GM23248 (cell line): ENCODE measurements around the gene PTTG1. TPM values are rescaled to one million over a fixed set of nuclear protein-coding genes. Genes with fewer than 3 reads are reported as not detected.
"Not testable (repeated sequence)": the region's sequence is repeated elsewhere in the genome, so short reads cannot be mapped to it uniquely, and the experiment has no call there.

Source experiments
- DNase-seq: peaks from one replicate; pipeline ENCODE4 v3.0.0-alpha.2; 2015
- H2AFZ ChIP-seq: fragments of 200-600 bp; sonication (generic); 2 replicates; pipeline ENCODE4 v1.6.1; 2016; ENCODE audit warnings: antibody characterized with exemption
- H3F3A ChIP-seq: fragments of 200-600 bp; sonication (generic); 2 replicates; pipeline ENCODE4 v1.6.1; 2016; ENCODE audit warnings: mild to moderate bottlenecking, antibody characterized with exemption, mixed run types; ENCODE audit not compliant: insufficient read depth
- H3K27ac ChIP-seq: fragments of 200-600 bp; sonication (generic); 2 replicates; pipeline ENCODE4 v1.5.1; 2016; ENCODE audit warnings: mild to moderate bottlenecking
- H3K27me3 ChIP-seq: fragments of 200-600 bp; sonication (generic); replicated peaks from 2 replicates; pipeline ENCODE4 v1.6.1; 2016; ENCODE audit warnings: mild to moderate bottlenecking; ENCODE audit not compliant: insufficient read depth
- H3K36me3 ChIP-seq: fragments of 200-600 bp; sonication (generic); 2 replicates; pipeline ENCODE4 v1.6.1; 2016; ENCODE audit warnings: low read depth, mild to moderate bottlenecking
- H3K4me1 ChIP-seq: fragments of 200-600 bp; sonication (generic); 2 replicates; pipeline ENCODE4 v1.6.1; 2016; ENCODE audit warnings: mild to moderate bottlenecking; ENCODE audit not compliant: insufficient read depth
- H3K4me2 ChIP-seq: fragments of 200-600 bp; sonication (generic); one replicate; pipeline ENCODE4 v1.6.1; 2016; ENCODE audit warnings: mild to moderate bottlenecking; ENCODE audit not compliant: unreplicated experiment
- H3K4me3 ChIP-seq: fragments of 200-600 bp; sonication (generic); 2 replicates; pipeline ENCODE4 v1.5.1; 2016; ENCODE audit warnings: mild to moderate bottlenecking
- H3K79me2 ChIP-seq: fragments of 200-600 bp; sonication (generic); 2 replicates; pipeline ENCODE4 v1.6.1; 2016; ENCODE audit warnings: mild to moderate bottlenecking; ENCODE audit not compliant: insufficient read depth
- H3K9ac ChIP-seq: fragments of 200-600 bp; sonication (generic); 2 replicates; pipeline ENCODE4 v1.6.1; 2016; ENCODE audit warnings: mild to moderate bottlenecking
- H3K9me2 ChIP-seq: fragments of 200-600 bp; sonication (generic); 2 replicates; pipeline ENCODE4 v1.6.1; 2016; ENCODE audit warnings: mixed run types, mild to moderate bottlenecking, moderate library complexity; ENCODE audit not compliant: insufficient read depth
- H3K9me3 ChIP-seq: fragments of 200-600 bp; sonication (generic); one replicate; pipeline ENCODE4 v1.6.1; 2017; ENCODE audit warnings: low read depth
- H4K20me1 ChIP-seq: fragments of 200-600 bp; sonication (generic); 2 replicates; pipeline ENCODE4 v1.6.0; 2016; ENCODE audit not compliant: insufficient read depth
- EZH2 ChIP-seq: fragments of 200-600 bp; sonication (generic); IDR thresholded peaks from 2 replicates; pipeline ENCODE4 v1.6.1; 2018; ENCODE audit warnings: antibody characterized with exemption, mild to moderate bottlenecking; ENCODE audit not compliant: insufficient read depth, poor library complexity, severe bottlenecking
- EZH2phosphoT487 ChIP-seq: fragments of 200-600 bp; sonication (generic); IDR thresholded peaks from 2 replicates; pipeline ENCODE4 v1.6.1; 2018; ENCODE audit warnings: antibody characterized with exemption, moderate library complexity, mild to moderate bottlenecking, low read depth; ENCODE audit not compliant: insufficient read depth
- WGBS, 2 experiments: methylation state at CpG; one replicate each; pipeline ENCODE4 v1.1.6; 2015 to 2017; ENCODE audit warnings: low lambda C conversion rate in 2 of 2, low coverage in 1 of 2; ENCODE audit errors: missing lambda C conversion rate in 2 of 2; 5-methylcytosine and 5-hydroxymethylcytosine counted together
- in situ Hi-C: fragments of 300-500 bp; cut with MboI; formaldehyde crosslinking; loops from 2 replicates; pipeline ENCODE4 v1.15.0; 2020
- polyA plus RNA-seq: library from polyadenylated mRNA; unstranded; fragments of >200 nt; fragmentation: Nextera tagmentation; extraction: Ambion mirVana; gene quantifications from 2 replicates; pipeline ENCODE4 v1.2.1, GENCODE V29; 2016
- total RNA-seq: library from RNA; depleted of rRNA; stranded (reverse); fragments of >200 nt; shearing (Covaris generic); gene quantifications from 2 replicates; pipeline ENCODE4 v1.2.3, GENCODE V29; 2014

PTTG1 gene
- total and polyA plus RNA-seq, 2 experiments from 2014 or later = 49.0 to 96.0 TPM

- Histone ChIP-seq H3K27me3 (peaks cover 8% of the 10 kb centered on the region; the same call in 1 of the 2 replicates), H3K4me2 (no peak overlapping the region), H3K9me3 (no peaks in the 10 kb centered on the region), H2AFZ (no peak overlapping the region), H3F3A (no peaks in the 10 kb centered on the region), H3K4me3 (no peak overlapping the region), H3K36me3 (no peaks in the 10 kb centered on the region), H4K20me1 (no peaks in the 10 kb centered on the region), H3K79me2 (no peaks in the 10 kb centered on the region), H3K4me1 (no peaks in the 10 kb centered on the region), H3K27ac (no peak overlapping the region), H3K9me2 (no peaks in the 10 kb centered on the region), H3K9ac (no peak overlapping the region)
- no peak for TF ChIP-seq EZH2
- TF ChIP-seq EZH2phosphoT487 = no peak
- DNase-seq = no peak
- WGBS, 2 experiments = 94 to 95% methylated on average over 7 of the region's 7 CpGs
- in situ Hi-C loops = no loop called here
Observed at GRCh38 chr5:160432787-160433186, 11.1 kb downstream of the PTTG1 start.

- in situ Hi-C loops = no loop called here
- Histone ChIP-seq H3K4me3 (no peak overlapping the region), H3K9ac (no peak overlapping the region), H3K4me2 (no peak overlapping the region), H3F3A (no peaks in the 10 kb centered on the region), H3K4me1 (peaks cover 7% of the 10 kb centered on the region), H3K9me2 (no peaks in the 10 kb centered on the region), H3K36me3 (no peaks in the 10 kb centered on the region), H3K27me3 (peaks cover 8% of the 10 kb centered on the region; the same call in 1 of the 2 replicates), H3K79me2 (no peaks in the 10 kb centered on the region), H3K9me3 (no peaks in the 10 kb centered on the region), H2AFZ (no peak overlapping the region), H4K20me1 (no peaks in the 10 kb centered on the region), H3K27ac (no peak overlapping the region)
- 55 to 69% methylated on average over 9 of the region's 9 CpGs for WGBS, 2 experiments
- TF ChIP-seq EZH2phosphoT487 (no peak), EZH2 (no peak)
- no peak for DNase-seq
Observed at GRCh38 chr5:160434022-160434531, 12.4 kb downstream of the PTTG1 start.

- Histone ChIP-seq H4K20me1 (no peaks in the 10 kb centered on the region), H2AFZ (no peak overlapping the region), H3K79me2 (no peaks in the 10 kb centered on the region), H3K4me3 (no peak overlapping the region), H3K9me2 (no peaks in the 10 kb centered on the region), H3K4me2 (no peak overlapping the region), H3F3A (no peaks in the 10 kb centered on the region), H3K9me3 (no peaks in the 10 kb centered on the region), H3K27me3 (peaks cover 8% of the 10 kb centered on the region; the same call in 1 of the 2 replicates), H3K9ac (no peak overlapping the region), H3K4me1 (peaks cover 7% of the 10 kb centered on the region), H3K36me3 (no peaks in the 10 kb centered on the region), H3K27ac (no peak overlapping the region)
- TF ChIP-seq EZH2phosphoT487 = no peak
- TF ChIP-seq EZH2 = no peak
- in situ Hi-C loops = no loop called here
- 81 to 90% methylated on average over 1 of the region's 1 CpG for WGBS, 2 experiments
- DNase-seq = no peak
Observed at GRCh38 chr5:160435532-160435931, 13.9 kb downstream of the PTTG1 start.

GRCh38 chr5:160436017-160436416, 14.4 kb downstream of the PTTG1 start:
- Histone ChIP-seq H3K9me2 (no peaks in the 10 kb centered on the region), H3K9ac (no peak overlapping the region), H3K9me3 (no peaks in the 10 kb centered on the region), H3K27me3 (peaks cover 8% of the 10 kb centered on the region; the same call in 1 of the 2 replicates), H3K4me1 (peaks cover 7% of the 10 kb centered on the region), H3K27ac (no peak overlapping the region), H3K4me2 (no peak overlapping the region), H3K4me3 (no peak overlapping the region), H3K36me3 (no peaks in the 10 kb centered on the region), H3F3A (no peaks in the 10 kb centered on the region), H3K79me2 (no peaks in the 10 kb centered on the region), H4K20me1 (no peaks in the 10 kb centered on the region), H2AFZ (no peak overlapping the region)
- in situ Hi-C loops = no loop called here
- TF ChIP-seq EZH2phosphoT487 (no peak), EZH2 (no peak)
- DNase-seq = no peak
- 90 to 91% methylated on average over 4 of the region's 4 CpGs for WGBS, 2 experiments

- H3K4me3 ChIP-seq, H3K27me3 ChIP-seq, H3K27ac ChIP-seq, H3F3A ChIP-seq, H3K79me2 ChIP-seq, H2AFZ ChIP-seq, H3K9ac ChIP-seq, DNase-seq, H3K9me2 ChIP-seq, H3K9me3 ChIP-seq, H4K20me1 ChIP-seq, in situ Hi-C loops, H3K4me1 ChIP-seq, H3K36me3 ChIP-seq, H3K4me2 ChIP-seq: not testable (repeated sequence)
- WGBS, 2 experiments = 43 to 46% methylated on average over 6 of the region's 6 CpGs
Observed at GRCh38 chr5:160436661-160437060, 15.0 kb downstream of the PTTG1 start.
